Neural crest cell (in vitro differentiated cells): ENCODE data around the gene NDRG3. TPM values are rescaled to one million over a fixed set of nuclear protein-coding genes. Genes with fewer than 3 reads are reported as not detected.

ENCODE experiments used
- DNase-seq: peaks from one replicate; pipeline ENCODE4 v3.0.0; 2021; ENCODE audit warnings: low read depth, mixed read lengths, low spot score
- H3K27ac Mint-ChIP-seq: one replicate; pipeline ENCODE4 v1.8.0; 2021; ENCODE audit warnings: mild to moderate bottlenecking, mixed read lengths; ENCODE audit not compliant: unreplicated experiment
- H3K27me3 Mint-ChIP-seq: 2 replicates; pipeline ENCODE4 v1.8.0; 2021; ENCODE audit warnings: low read depth, mild to moderate bottlenecking, mixed read lengths
- H3K36me3 Mint-ChIP-seq: 2 replicates; pipeline ENCODE4 v1.8.0; 2021; ENCODE audit warnings: low read depth, mild to moderate bottlenecking, mixed read lengths
- H3K4me1 Mint-ChIP-seq: 2 replicates; pipeline ENCODE4 v1.8.0; 2021; ENCODE audit warnings: mixed read lengths
- H3K4me3 Mint-ChIP-seq: one replicate; pipeline ENCODE4 v1.8.0; 2021; ENCODE audit warnings: mild to moderate bottlenecking, mixed read lengths
- H3K9me3 Mint-ChIP-seq: 2 replicates; pipeline ENCODE4 v1.8.0; 2021; ENCODE audit warnings: mixed read lengths
- CTCF ChIP-seq: fragments of 200-600 bp; sonication (generic); conservative IDR thresholded peaks from 2 replicates; pipeline ENCODE4 v1.5.0; 2021; ENCODE audit warnings: antibody characterized with exemption, mild to moderate bottlenecking
- total RNA-seq: library from RNA; stranded (reverse); gene quantifications from 2 replicates; pipeline ENCODE4 v1.2.1, GENCODE V29; 2021

The NDRG3 gene
- total RNA-seq, 1 donor from 2014 or later, result 34.9 TPM

GRCh38 chr20:36607586-36608387 is 138.1 kb downstream of the NDRG3 start:
- Mint-ChIP-seq H3K36me3 (peaks cover 7% of the 10 kb centered on the region), H3K27me3 (no peaks in the 10 kb centered on the region), H3K4me1 (peaks cover 21% of the 10 kb centered on the region), H3K9me3 (no peaks in the 10 kb centered on the region), H3K27ac (peak overlapping the region; percentile 35), H3K4me3 (peak overlapping the region; percentile 97)
- no peak for TF ChIP-seq CTCF
- no peak for DNase-seq

GRCh38 chr20:36606158-36607066 is 139.5 kb downstream of the NDRG3 start:
- H3K4me1 Mint-ChIP-seq, result peaks cover 21% of the 10 kb centered on the region
- H3K4me3 Mint-ChIP-seq, result peak overlapping the region; percentile 97
- no peak for TF ChIP-seq CTCF
- no peaks in the 10 kb centered on the region for H3K27me3 Mint-ChIP-seq
- H3K36me3 Mint-ChIP-seq, result no peaks in the 10 kb centered on the region
- DNase-seq, result no peak
- no peaks in the 10 kb centered on the region for H3K9me3 Mint-ChIP-seq
- peak overlapping the region; percentile 92 for H3K27ac Mint-ChIP-seq

GRCh38 chr20:36605399-36606157 is 140.3 kb downstream of the NDRG3 start, which contains the start of gene RAB5IF:
Gene RAB5IF (plus strand): TSS chr20:36605779. CDS start chr20:36605952, 173 bp downstream.
- peak; percentile 96 for TF ChIP-seq CTCF
- Mint-ChIP-seq H3K4me3 (peak within 1 kb of the TSS; percentile 97), H3K27ac (peak within 1 kb of the TSS; percentile 92), H3K27me3 (no peaks in the 10 kb centered on the region), H3K9me3 (no peaks in the 10 kb centered on the region), H3K4me1 (peaks cover 21% of the 10 kb centered on the region), H3K36me3 (no peaks in the 10 kb centered on the region)
- peak; percentile 100 for DNase-seq

GRCh38 chr20:36604952-36605398 is 140.9 kb downstream of the NDRG3 start:
- Mint-ChIP-seq H3K4me3 (peak overlapping the region; percentile 97), H3K27ac (peak overlapping the region; percentile 57), H3K36me3 (no peaks in the 10 kb centered on the region), H3K27me3 (no peaks in the 10 kb centered on the region), H3K9me3 (no peaks in the 10 kb centered on the region), H3K4me1 (peaks cover 21% of the 10 kb centered on the region)
- TF ChIP-seq CTCF, result no peak
- DNase-seq, result no peak

Other genes with a start within 250 kb of the NDRG3 start
- gene MYL9, start 204.6 kb downstream of the NDRG3 start, total RNA-seq, result 19.7 and 19.8 TPM in 2 replicates
- 73.8 and 76.4 TPM in 2 replicates for gene TGIF2, start 172.5 kb downstream of the NDRG3 start, total RNA-seq
- gene RAB5IF, start 140.3 kb downstream of the NDRG3 start, total RNA-seq, result 76.2 and 78.1 TPM in 2 replicates
- gene SLA2, start 99.9 kb downstream of the NDRG3 start, total RNA-seq, result 0.16 TPM in 1 of 2 replicates, not detected in the other
- gene DSN1, start 27.7 kb upstream of the NDRG3 start, total RNA-seq, result 29.1 and 30.6 TPM in 2 replicates
- gene TLDC2, start 130.0 kb upstream of the NDRG3 start, total RNA-seq, result not detected in 2 replicates
- 13.0 and 13.8 TPM in 2 replicates for gene SAMHD1, start 205.6 kb upstream of the NDRG3 start, total RNA-seq